ENCODE data around the gene GRB10. TPM values are rescaled to one million over a fixed set of nuclear protein-coding genes. Genes with fewer than 3 reads are reported as not detected.

GRB10 gene
- total and polyA plus RNA-seq, 2 of the 8 experiments (the other 6 are each of a cell fraction or from before 2014, with no cell fraction given), result 35.7 to 97.0 TPM

GRCh38 chr7:50826371-50827172 lies 43.9 kb upstream of the GRB10 start (continued):
- TF ChIP-seq E2F6 (IDR thresholded peaks at IDR 0.05), result no peak

Data from H1 (cell line).